Neural cell (in vitro differentiated cells): Measurements from ENCODE around the gene RPAP2. TPM values are rescaled to one million over a fixed set of nuclear protein-coding genes. Genes with fewer than 3 reads are reported as not detected.

ENCODE experiments used
- H2AFZ ChIP-seq: fragments of 200-600, 300-800 bp; sonication (generic), shearing (Covaris generic); 2 replicates; pipeline ENCODE4 v1.6.0; 2014; ENCODE audit warnings: low read depth, mild to moderate bottlenecking, antibody characterized with exemption, low read length, moderate library complexity
- H3F3A ChIP-seq: fragments of 200-600 bp; shearing (Covaris generic); 2 replicates; pipeline ENCODE4 v1.6.1; 2016; ENCODE audit warnings: mild to moderate bottlenecking, moderate library complexity, mixed read lengths, antibody characterized with exemption, low read length; ENCODE audit not compliant: insufficient read depth, poor library complexity, severe bottlenecking
- H3K27ac ChIP-seq: fragments of 200-600, 300-800 bp; sonication (generic), shearing (Covaris generic); 2 replicates; pipeline ENCODE4 v1.5.1; 2014; ENCODE audit warnings: mild to moderate bottlenecking, low read length, moderate library complexity
- H3K27me3 ChIP-seq: fragments of 300-800, 200-600 bp; sonication (generic), shearing (Covaris generic); 2 replicates; pipeline ENCODE4 v1.6.0; 2014; ENCODE audit warnings: mild to moderate bottlenecking, low read depth, low read length, moderate library complexity; ENCODE audit not compliant: insufficient read depth
- H3K36me3 ChIP-seq: fragments of 300-800, 200-600 bp; sonication (generic), shearing (Covaris generic); 2 replicates; pipeline ENCODE4 v1.5.1; 2014; ENCODE audit warnings: mild to moderate bottlenecking, antibody characterized with exemption, low read length, moderate library complexity; ENCODE audit not compliant: insufficient read depth
- H3K4me2 ChIP-seq: fragments of 300-800, 200-600 bp; sonication (generic), shearing (Covaris generic); 2 replicates; pipeline ENCODE4 v1.6.0; 2014; ENCODE audit warnings: mild to moderate bottlenecking, low read length
- H3K4me3 ChIP-seq: fragments of 300-800, 200-600 bp; sonication (generic), shearing (Covaris generic); 2 replicates; pipeline ENCODE4 v1.5.1; 2014; ENCODE audit warnings: mild to moderate bottlenecking, low read length, moderate library complexity
- H3K79me2 ChIP-seq: fragments of 200-600 bp; shearing (Covaris generic); replicated peaks from 2 replicates; pipeline ENCODE4 v1.6.0; 2014; ENCODE audit warnings: mild to moderate bottlenecking, low read length, moderate library complexity; ENCODE audit not compliant: insufficient read depth
- H3K9ac ChIP-seq: fragments of 300-800, 200-600 bp; sonication (generic), shearing (Covaris generic); 2 replicates; pipeline ENCODE4 v1.6.1; 2016; ENCODE audit warnings: mild to moderate bottlenecking, low read length, mixed read lengths
- H3K9me2 ChIP-seq: fragments of 200-600 bp; shearing (Covaris generic); 2 replicates; pipeline ENCODE4 v1.6.1; 2016; ENCODE audit warnings: mild to moderate bottlenecking, low read length, mixed read lengths; ENCODE audit not compliant: insufficient read depth
- H3K9me3 ChIP-seq: fragments of 200-600, 300-800 bp; sonication (generic), shearing (Covaris generic); 2 replicates; pipeline ENCODE4 v1.6.1; 2016; ENCODE audit warnings: mild to moderate bottlenecking, mixed run types, low read length, moderate library complexity, mixed read lengths
- H4K20me1 ChIP-seq: fragments of 200-600 bp; shearing (Covaris generic); 2 replicates; pipeline ENCODE4 v1.6.1; 2016; ENCODE audit warnings: mild to moderate bottlenecking, mixed run types; ENCODE audit not compliant: insufficient read depth
- EP300 ChIP-seq: fragments of 450-650 bp; conservative IDR thresholded peaks from 2 replicates; pipeline ENCODE4 v1.6.1; 2014; ENCODE audit warnings: antibody characterized with exemption, mild to moderate bottlenecking, moderate library complexity; ENCODE audit not compliant: poor library complexity, severe bottlenecking
- EZH2 ChIP-seq: fragments of 200-600, 300-800 bp; shearing (Covaris generic), sonication (generic); IDR thresholded peaks from 2 replicates; pipeline ENCODE4 v1.6.1; 2014; ENCODE audit warnings: antibody characterized with exemption, low read length, borderline replicate concordance, mild to moderate bottlenecking; ENCODE audit not compliant: insufficient read depth, poor library complexity, severe bottlenecking
- MXI1 ChIP-seq: fragments of 450-650 bp; conservative IDR thresholded peaks from 2 replicates; pipeline ENCODE4 v1.6.1; 2014; ENCODE audit warnings: antibody characterized with exemption, mild to moderate bottlenecking; ENCODE audit not compliant: poor library complexity, severe bottlenecking
- POLR2AphosphoS5 ChIP-seq: IDR thresholded peaks from 2 replicates; pipeline ENCODE4 v1.6.1; 2012
- RAD21 ChIP-seq: fragments of 450-650 bp; conservative IDR thresholded peaks from 2 replicates; pipeline ENCODE4 v1.6.1; 2014; ENCODE audit warnings: antibody characterized with exemption, mild to moderate bottlenecking, moderate library complexity
- SMC3 ChIP-seq: fragments of 450-650 bp; conservative IDR thresholded peaks from 2 replicates; pipeline ENCODE4 v1.6.1; 2014; ENCODE audit warnings: antibody characterized with exemption, mild to moderate bottlenecking, moderate library complexity; ENCODE audit not compliant: poor library complexity
- TAF1 ChIP-seq: IDR thresholded peaks from 2 replicates; pipeline ENCODE4 v1.6.1; 2012; ENCODE audit warnings: low read depth
- polyA plus RNA-seq: library from polyadenylated mRNA; depleted of rRNA; stranded (reverse); fragments of >200 nt; gene quantifications from 2 replicates; pipeline ENCODE4 v1.2.3, GENCODE V29; 2014
- TF ChIP-seq, protein P1 (sequence below): fragments of 450-650 bp; IDR thresholded peaks from 2 replicates; pipeline ENCODE4 v1.5.1; 2014; ENCODE audit warnings: antibody characterized with exemption, mild to moderate bottlenecking, moderate library complexity; ENCODE audit not compliant: poor library complexity, severe bottlenecking
- TF ChIP-seq, protein P2 (sequence below): IDR thresholded peaks from 2 replicates; pipeline ENCODE4 v1.6.1; 2012; ENCODE audit warnings: borderline replicate concordance

RPAP2 gene
- polyA plus RNA-seq, 1 donor from 2014 or later: 9.3 TPM

DNA sequence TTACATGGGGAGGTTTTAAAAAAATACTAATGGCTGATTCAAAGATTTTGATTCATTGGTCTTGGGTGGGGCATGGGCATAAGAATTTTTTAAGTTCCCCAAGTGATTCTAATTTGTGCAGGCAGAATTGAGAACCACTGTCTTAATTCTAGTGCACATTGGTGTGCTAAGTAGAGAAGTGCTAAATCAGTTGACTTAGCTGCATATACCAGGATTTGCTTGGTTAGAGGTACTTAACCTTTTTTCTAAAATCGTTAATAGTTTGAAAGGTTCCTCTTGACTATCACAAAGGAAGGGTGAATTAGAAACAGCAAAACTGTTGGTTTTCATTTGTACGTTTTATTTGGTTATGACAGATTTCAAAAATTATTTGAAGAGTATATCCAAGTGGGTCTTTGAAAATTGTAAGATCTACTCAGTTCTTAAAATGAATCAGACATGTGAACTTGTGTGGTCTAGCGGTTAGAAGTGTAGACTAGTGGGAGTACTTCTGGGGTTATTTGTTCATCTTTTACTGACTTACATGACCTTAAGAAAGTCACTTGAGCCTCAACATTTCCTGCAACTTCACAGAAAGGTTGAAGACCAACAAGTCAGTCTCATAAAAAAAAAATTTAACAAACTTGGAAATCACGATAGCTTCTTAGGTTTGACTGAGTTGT is 66.7 kb downstream of the RPAP2 start:
- Histone ChIP-seq H3K9me3 (no peaks in the 10 kb centered on the region), H3K27me3 (no peaks in the 10 kb centered on the region), H3K9me2 (no peaks in the 10 kb centered on the region), H3K4me2 (no peak overlapping the region), H3K4me3 (no peak overlapping the region), H3K27ac (no peak overlapping the region), H3K79me2 (no peaks in the 10 kb centered on the region), H3K9ac (no peak overlapping the region), H3K36me3 (no peaks in the 10 kb centered on the region), H4K20me1 (no peaks in the 10 kb centered on the region), H3F3A (no peaks in the 10 kb centered on the region), H2AFZ (no peak overlapping the region)
- TF ChIP-seq SMC3: no peak
- no peak for TF ChIP-seq TAF1
- TF ChIP-seq, protein P1, sequence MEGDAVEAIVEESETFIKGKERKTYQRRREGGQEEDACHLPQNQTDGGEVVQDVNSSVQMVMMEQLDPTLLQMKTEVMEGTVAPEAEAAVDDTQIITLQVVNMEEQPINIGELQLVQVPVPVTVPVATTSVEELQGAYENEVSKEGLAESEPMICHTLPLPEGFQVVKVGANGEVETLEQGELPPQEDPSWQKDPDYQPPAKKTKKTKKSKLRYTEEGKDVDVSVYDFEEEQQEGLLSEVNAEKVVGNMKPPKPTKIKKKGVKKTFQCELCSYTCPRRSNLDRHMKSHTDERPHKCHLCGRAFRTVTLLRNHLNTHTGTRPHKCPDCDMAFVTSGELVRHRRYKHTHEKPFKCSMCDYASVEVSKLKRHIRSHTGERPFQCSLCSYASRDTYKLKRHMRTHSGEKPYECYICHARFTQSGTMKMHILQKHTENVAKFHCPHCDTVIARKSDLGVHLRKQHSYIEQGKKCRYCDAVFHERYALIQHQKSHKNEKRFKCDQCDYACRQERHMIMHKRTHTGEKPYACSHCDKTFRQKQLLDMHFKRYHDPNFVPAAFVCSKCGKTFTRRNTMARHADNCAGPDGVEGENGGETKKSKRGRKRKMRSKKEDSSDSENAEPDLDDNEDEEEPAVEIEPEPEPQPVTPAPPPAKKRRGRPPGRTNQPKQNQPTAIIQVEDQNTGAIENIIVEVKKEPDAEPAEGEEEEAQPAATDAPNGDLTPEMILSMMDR: no peak
- TF ChIP-seq POLR2AphosphoS5: no peak
- no peak for TF ChIP-seq EZH2
- no peak for TF ChIP-seq RAD21
- TF ChIP-seq MXI1: no peak
- TF ChIP-seq, protein P2, sequence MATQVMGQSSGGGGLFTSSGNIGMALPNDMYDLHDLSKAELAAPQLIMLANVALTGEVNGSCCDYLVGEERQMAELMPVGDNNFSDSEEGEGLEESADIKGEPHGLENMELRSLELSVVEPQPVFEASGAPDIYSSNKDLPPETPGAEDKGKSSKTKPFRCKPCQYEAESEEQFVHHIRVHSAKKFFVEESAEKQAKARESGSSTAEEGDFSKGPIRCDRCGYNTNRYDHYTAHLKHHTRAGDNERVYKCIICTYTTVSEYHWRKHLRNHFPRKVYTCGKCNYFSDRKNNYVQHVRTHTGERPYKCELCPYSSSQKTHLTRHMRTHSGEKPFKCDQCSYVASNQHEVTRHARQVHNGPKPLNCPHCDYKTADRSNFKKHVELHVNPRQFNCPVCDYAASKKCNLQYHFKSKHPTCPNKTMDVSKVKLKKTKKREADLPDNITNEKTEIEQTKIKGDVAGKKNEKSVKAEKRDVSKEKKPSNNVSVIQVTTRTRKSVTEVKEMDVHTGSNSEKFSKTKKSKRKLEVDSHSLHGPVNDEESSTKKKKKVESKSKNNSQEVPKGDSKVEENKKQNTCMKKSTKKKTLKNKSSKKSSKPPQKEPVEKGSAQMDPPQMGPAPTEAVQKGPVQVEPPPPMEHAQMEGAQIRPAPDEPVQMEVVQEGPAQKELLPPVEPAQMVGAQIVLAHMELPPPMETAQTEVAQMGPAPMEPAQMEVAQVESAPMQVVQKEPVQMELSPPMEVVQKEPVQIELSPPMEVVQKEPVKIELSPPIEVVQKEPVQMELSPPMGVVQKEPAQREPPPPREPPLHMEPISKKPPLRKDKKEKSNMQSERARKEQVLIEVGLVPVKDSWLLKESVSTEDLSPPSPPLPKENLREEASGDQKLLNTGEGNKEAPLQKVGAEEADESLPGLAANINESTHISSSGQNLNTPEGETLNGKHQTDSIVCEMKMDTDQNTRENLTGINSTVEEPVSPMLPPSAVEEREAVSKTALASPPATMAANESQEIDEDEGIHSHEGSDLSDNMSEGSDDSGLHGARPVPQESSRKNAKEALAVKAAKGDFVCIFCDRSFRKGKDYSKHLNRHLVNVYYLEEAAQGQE: no peak
- no peak for TF ChIP-seq EP300

DNA sequence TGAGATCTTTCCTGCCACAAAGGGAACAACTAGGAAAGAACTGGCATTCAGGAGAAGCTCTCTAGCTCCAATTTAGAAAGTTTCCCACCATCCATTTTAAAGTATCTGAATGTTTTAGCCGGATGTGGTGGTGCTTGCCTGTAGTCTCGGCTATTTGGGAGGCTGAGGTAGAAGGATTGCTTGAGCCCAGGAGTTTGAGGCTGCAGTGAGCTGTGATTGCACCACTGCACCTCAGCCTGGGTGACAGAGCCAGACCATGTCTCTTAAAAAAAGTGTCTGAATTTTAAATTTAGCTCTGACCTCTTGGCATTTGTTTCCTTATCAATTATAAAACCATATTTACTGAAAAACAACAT is 67.2 kb downstream of the RPAP2 start:
- no peak overlapping the region for H3K27ac ChIP-seq
- no peaks in the 10 kb centered on the region for H3K79me2 ChIP-seq
- H3K27me3 ChIP-seq: no peaks in the 10 kb centered on the region
- H3K9me2 ChIP-seq: no peaks in the 10 kb centered on the region
- H2AFZ ChIP-seq: no peak overlapping the region
- H3K36me3 ChIP-seq: no peaks in the 10 kb centered on the region
- H3K4me2 ChIP-seq: no peak overlapping the region
- H3F3A ChIP-seq: no peaks in the 10 kb centered on the region
- TF ChIP-seq RAD21: no peak
- no peak for TF ChIP-seq TAF1
- TF ChIP-seq MXI1: no peak
- TF ChIP-seq POLR2AphosphoS5: no peak
- TF ChIP-seq EP300: no peak
- TF ChIP-seq EZH2: no peak
- TF ChIP-seq, protein P2: no peak
- TF ChIP-seq, protein P1: no peak
- TF ChIP-seq SMC3: no peak
- no peaks in the 10 kb centered on the region for H4K20me1 ChIP-seq
- H3K9me3 ChIP-seq: no peaks in the 10 kb centered on the region
- no peak overlapping the region for H3K9ac ChIP-seq
- H3K4me3 ChIP-seq: no peak overlapping the region
